Activated T-cell treated with anti-CD3 and anti-CD28 coated beads for 48 hours (primary cell): ENCODE data around the gene SLC29A4.
"Not testable (repeated sequence)": the region's sequence is repeated elsewhere in the genome, so short reads cannot be mapped to it uniquely, and the experiment has no call there.

ENCODE experiments used
- DNase-seq: peaks from one replicate; pipeline ENCODE4 v3.0.0-alpha.2; 2020; ENCODE audit warnings: low read depth

Gene SLC29A4

GRCh38 chr7:5274985-5275431 lies 7.7 kb upstream of the SLC29A4 start:
- not testable (repeated sequence) for DNase-seq

- DNase-seq = not testable (repeated sequence)
Measured at GRCh38 chr7:5275510-5275909, 7.2 kb upstream of the SLC29A4 start.

GRCh38 chr7:5276123-5276522 lies 6.6 kb upstream of the SLC29A4 start:
- not testable (repeated sequence) for DNase-seq

- no peak for DNase-seq
Measured at GRCh38 chr7:5276611-5277010, 6.1 kb upstream of the SLC29A4 start.

GRCh38 chr7:5278766-5279165 lies 4.0 kb upstream of the SLC29A4 start:
- no peak for DNase-seq

- no peak for DNase-seq
Measured at GRCh38 chr7:5279734-5280133, 3.0 kb upstream of the SLC29A4 start.

GRCh38 chr7:5281598-5282500 lies 894 bp upstream of the SLC29A4 start:
- not testable (repeated sequence) for DNase-seq

GRCh38 chr7:5283421-5284303 lies 919 bp downstream of the SLC29A4 start:
- DNase-seq = no peak

GRCh38 chr7:5284304-5285281 lies 1.9 kb downstream of the SLC29A4 start:
- peak; percentile 12 for DNase-seq

GRCh38 chr7:5286933-5287332 lies 4.2 kb downstream of the SLC29A4 start:
- no peak for DNase-seq

- DNase-seq = not testable (repeated sequence)
Measured at GRCh38 chr7:5287373-5287772, 4.6 kb downstream of the SLC29A4 start.

- no peak for DNase-seq
Measured at GRCh38 chr7:5287802-5288201, 5.1 kb downstream of the SLC29A4 start.

GRCh38 chr7:5288560-5288959 lies 5.8 kb downstream of the SLC29A4 start:
- not testable (repeated sequence) for DNase-seq

- DNase-seq = no peak
Measured at GRCh38 chr7:5289355-5289754, 6.6 kb downstream of the SLC29A4 start.

- no peak for DNase-seq
Measured at GRCh38 chr7:5291301-5291700, 8.6 kb downstream of the SLC29A4 start.

GRCh38 chr7:5291711-5292335 lies 9.1 kb downstream of the SLC29A4 start:
- not testable (repeated sequence) for DNase-seq

- no peak for DNase-seq
Measured at GRCh38 chr7:5294169-5294987, 11.6 kb downstream of the SLC29A4 start.

GRCh38 chr7:5295039-5296014 lies 12.6 kb downstream of the SLC29A4 start:
- DNase-seq = no peak
